Endothelial cell of umbilical vein (primary cell): ENCODE data around the gene CCDC182. TPM values are rescaled to one million over a fixed set of nuclear protein-coding genes. Genes with fewer than 3 reads are reported as not detected.

ENCODE experiments used
- BruUV-seq: library from RNA; stranded (reverse); fragments of 400-500 nt; replicated peaks from 2 replicates; lab custom pipeline; 2021; lab: Mats Ljungman, UMichigan
- CTCF ChIA-PET: fragments of 300-600, 350-600 bp; sonication (Branson Sonifier 250); formaldehyde crosslinking; loops from one replicate; lab custom pipeline; 2021; ENCODE audit warnings: antibody characterized with exemption, inconsistent platforms; lab: Charles Lee
- POLR2A ChIA-PET: fragments of 300-600, 350-600 bp; sonication (Branson Sonifier 250); formaldehyde crosslinking; loops from one replicate; lab custom pipeline; 2021; ENCODE audit warnings: antibody characterized with exemption, inconsistent platforms; lab: Charles Lee
- DNase-seq: peaks from one replicate; pipeline ENCODE4 v3.0.0-alpha.2; 2011; ENCODE audit warnings: low read depth, low spot score
- FAIRE-seq: peaks from 2 replicates; lab custom pipeline; 2011; peaks lifted over from hg19 to GRCh38; lab: Jason Lieb, UNC
- H2AFZ ChIP-seq: 2 replicates; pipeline ENCODE4 v1.6.0; 2012; ENCODE audit warnings: low read depth, low read length, control low read depth, inconsistent platforms
- H3K27ac ChIP-seq: 2 replicates; pipeline ENCODE4 v1.5.1; 2011; ENCODE audit warnings: low read depth, mild to moderate bottlenecking, control low read depth, low read length, moderate library complexity; ENCODE audit not compliant: insufficient read depth
- H3K27me3 ChIP-seq, 2 experiments: 2 replicates each; pipeline versions ENCODE4 v1.6.0 to v1.6.1; 2011; ENCODE audit warnings: low read length in 2 of 2, mixed read lengths in 1 of 2; ENCODE audit not compliant: control insufficient read depth in 2 of 2, insufficient read depth in 2 of 2
- H3K36me3 ChIP-seq, 2 experiments: 2 replicates in 1 of 2; 3 replicates in 1 of 2; pipeline ENCODE4 v1.5.1; 2011; ENCODE audit warnings: low read length in 2 of 2, mild to moderate bottlenecking in 1 of 2, moderate library complexity in 1 of 2; ENCODE audit not compliant: control insufficient read depth in 2 of 2, insufficient read depth in 2 of 2; ENCODE audit errors: extremely low read depth in 1 of 2
- H3K4me1 ChIP-seq: 3 replicates; pipeline ENCODE4 v1.5.1; 2011; ENCODE audit warnings: mild to moderate bottlenecking, low read length; ENCODE audit not compliant: control insufficient read depth, insufficient read depth; ENCODE audit errors: extremely low read depth
- H3K4me2 ChIP-seq: 2 replicates; pipeline ENCODE4 v1.6.1; 2011; ENCODE audit warnings: low read length, control low read depth, mixed read lengths; ENCODE audit not compliant: insufficient read depth
- H3K4me3 ChIP-seq, 3 experiments: fragments of 200-600 bp in 1 of 3; sonication (generic), shearing (Covaris generic) in 1 of 3; replicated peaks in 1 of 3; 2 replicates each; pipeline ENCODE4 v1.5.1; 2011 to 2016; ENCODE audit warnings: control low read depth in 3 of 3, low read length in 3 of 3, mild to moderate bottlenecking in 2 of 3, inconsistent platforms in 1 of 3, low read depth in 1 of 3, moderate library complexity in 1 of 3; ENCODE audit not compliant: insufficient read depth in 1 of 3
- H3K79me2 ChIP-seq: 2 replicates; pipeline ENCODE4 v1.6.0; 2012; ENCODE audit warnings: low read length, inconsistent platforms; ENCODE audit not compliant: control insufficient read depth, insufficient read depth
- H3K9ac ChIP-seq: replicated peaks from 2 replicates; pipeline ENCODE3; 2011; ENCODE audit warnings: low read length, control low read depth; ENCODE audit not compliant: insufficient read depth; ENCODE audit errors: extremely low read depth
- H3K9me1 ChIP-seq: replicated peaks from 3 replicates; pipeline ENCODE4 v1.6.0; 2011; ENCODE audit warnings: mild to moderate bottlenecking, low read length; ENCODE audit not compliant: control insufficient read depth, insufficient read depth; ENCODE audit errors: extremely low read depth
- H3K9me3 ChIP-seq: replicated peaks from 2 replicates; pipeline ENCODE4 v1.5.1; 2012; ENCODE audit warnings: low read length, inconsistent platforms; ENCODE audit not compliant: control insufficient read depth, insufficient read depth
- H4K20me1 ChIP-seq: replicated peaks from 2 replicates; pipeline ENCODE3; 2011; ENCODE audit warnings: mild to moderate bottlenecking, low read length; ENCODE audit not compliant: control insufficient read depth, insufficient read depth; ENCODE audit errors: extremely low read depth
- CTCF ChIP-seq, 2 donors: IDR thresholded peaks; 1 replicate in 1 of 2; 2 replicates in 1 of 2; pipeline ENCODE4 v1.5.1; 2011; ENCODE audit warnings: low read length in 2 of 2, mild to moderate bottlenecking in 2 of 2, moderate library complexity in 2 of 2, control low read depth in 1 of 2, inconsistent platforms in 1 of 2, low read depth in 1 of 2; ENCODE audit not compliant: insufficient read depth in 1 of 2; ENCODE audit errors: extremely low read depth in 1 of 2
- EZH2 ChIP-seq: IDR thresholded peaks from 2 replicates; pipeline ENCODE4 v1.6.1; 2012; ENCODE audit warnings: borderline replicate concordance, low read depth, mild to moderate bottlenecking, moderate library complexity, low read length, inconsistent platforms; ENCODE audit not compliant: severe bottlenecking
- FOS ChIP-seq: IDR thresholded peaks from 2 replicates; pipeline ENCODE4 v1.6.1; 2011; ENCODE audit warnings: mild to moderate bottlenecking, low read length, moderate library complexity, borderline replicate concordance; ENCODE audit not compliant: insufficient read depth
- GATA2 ChIP-seq: IDR thresholded peaks from 2 replicates; pipeline ENCODE4 v1.7.0; 2011; ENCODE audit warnings: low read depth, mild to moderate bottlenecking, moderate library complexity, mixed read lengths, low read length; ENCODE audit not compliant: insufficient read length, insufficient read depth
- JUN ChIP-seq: IDR thresholded peaks from 2 replicates; pipeline ENCODE4 v1.6.1; 2011; ENCODE audit warnings: borderline replicate concordance, low read depth; ENCODE audit not compliant: insufficient read length, insufficient read depth
- MAX ChIP-seq: IDR thresholded peaks from 2 replicates; pipeline ENCODE4 v1.6.1; 2011; ENCODE audit not compliant: insufficient read depth, insufficient read length
- MYC ChIP-seq: IDR thresholded peaks from one replicate; pipeline ENCODE4 v1.6.1; 2011; ENCODE audit warnings: mild to moderate bottlenecking, low read depth, low read length
- POLR2A ChIP-seq: IDR thresholded peaks from 2 replicates; pipeline ENCODE4 v1.6.1; 2012; ENCODE audit warnings: low read depth, mild to moderate bottlenecking, control low read depth, low read length
- POLR2AphosphoS5 ChIP-seq: IDR thresholded peaks from 2 replicates; pipeline ENCODE4 v1.6.1; 2012; ENCODE audit warnings: low read depth, mild to moderate bottlenecking, control low read depth, low read length, moderate library complexity; ENCODE audit not compliant: insufficient read depth
- dilution Hi-C: fragments of 300-500 bp; cut with MboI; formaldehyde crosslinking; loops from one replicate; pipeline ENCODE4 v1.15.0; 2019; ENCODE audit warnings: low sequenced_read_pairs; ENCODE audit not compliant: extremely low pct_ligation_motif_present
- intact Hi-C: fragments of 100-400 bp; cut with micrococcal nuclease; formaldehyde crosslinking; loops from one replicate; pipeline ENCODE4 v1.10.0; 2022
- polyA plus RNA-seq, 4 experiments: library from polyadenylated mRNA; depleted of rRNA in 3 of 4; stranded (reverse) in 3 of 4; unstranded in 1 of 4; fragments of >200 nt; gene quantifications; 2 replicates each; pipeline versions ENCODE4 v1.2.1 to v1.2.3, GENCODE V29; 2011 to 2012; ENCODE audit warnings: missing spikeins in 1 of 4
- total RNA-seq: library from RNA; stranded (reverse); gene quantifications from 2 replicates; pipeline ENCODE4 v1.2.3, GENCODE V29; 2021

Gene CCDC182
- total and polyA plus RNA-seq, 2 donors (not counting 3 experiments of a cell fraction or from before 2014, with no cell fraction given): not detected

- no peaks in the 10 kb centered on the region for H3K9me1 ChIP-seq
- no peak for FAIRE-seq
- no peak overlapping the region for H3K4me2 ChIP-seq
- POLR2A ChIA-PET: no interaction called here
- H2AFZ ChIP-seq: no peak overlapping the region
- no peaks in the 10 kb centered on the region for H3K9me3 ChIP-seq
- H3K9ac ChIP-seq: no peak overlapping the region
- TF ChIP-seq CTCF (IDR thresholded peaks at IDR 0.05; ENCODE audit: extremely low read depth in 1 of 2, insufficient read depth in 1 of 2, low read depth in 1 of 2, low read length in 2 of 2) (no peak), POLR2AphosphoS5 (no peak), POLR2A (no peak), MAX (no peak), MYC (no peak), JUN (no peak), EZH2 (no peak), FOS (no peak), GATA2 (no peak)
- no peak for DNase-seq
- BruUV-seq: no TSS peak
- no peaks in the 10 kb centered on the region for H3K27me3 ChIP-seq
- no peak overlapping the region for H3K27ac ChIP-seq
- H4K20me1 ChIP-seq: no peaks in the 10 kb centered on the region
- CTCF ChIA-PET: interaction anchor here (1.1 kb wide), 1 partner anchor 56 kb away, joined by 3 read pairs; no protein-coding TSS in a partner anchor
- H3K4me3 ChIP-seq: no peak overlapping the region
- H3K79me2 ChIP-seq: no peaks in the 10 kb centered on the region
- H3K4me1 ChIP-seq: peaks cover 13% of the 10 kb centered on the region
- intact Hi-C loops: no loop called here
- H3K36me3 ChIP-seq: no peaks in the 10 kb centered on the region
- dilution Hi-C loops: no loop called here
Measured at GRCh38 chr17:57778306-57778705, 33.2 kb upstream of the CCDC182 start.
